Effector CD8-positive, alpha-beta T cell (primary cell): ENCODE data around the gene TSGA10.
"Not testable (repeated sequence)": the region's sequence is repeated elsewhere in the genome, so short reads cannot be mapped to it uniquely, and the experiment has no call there.

Experiments used
- DNase-seq: peaks from one replicate; lab custom pipeline; 2025; lab: John Stamatoyannopoulos, UW

TSGA10 gene

GRCh38 chr2:99153921-99154604 lies 679 bp downstream of the TSGA10 start:
- no peak for DNase-seq

DNA sequence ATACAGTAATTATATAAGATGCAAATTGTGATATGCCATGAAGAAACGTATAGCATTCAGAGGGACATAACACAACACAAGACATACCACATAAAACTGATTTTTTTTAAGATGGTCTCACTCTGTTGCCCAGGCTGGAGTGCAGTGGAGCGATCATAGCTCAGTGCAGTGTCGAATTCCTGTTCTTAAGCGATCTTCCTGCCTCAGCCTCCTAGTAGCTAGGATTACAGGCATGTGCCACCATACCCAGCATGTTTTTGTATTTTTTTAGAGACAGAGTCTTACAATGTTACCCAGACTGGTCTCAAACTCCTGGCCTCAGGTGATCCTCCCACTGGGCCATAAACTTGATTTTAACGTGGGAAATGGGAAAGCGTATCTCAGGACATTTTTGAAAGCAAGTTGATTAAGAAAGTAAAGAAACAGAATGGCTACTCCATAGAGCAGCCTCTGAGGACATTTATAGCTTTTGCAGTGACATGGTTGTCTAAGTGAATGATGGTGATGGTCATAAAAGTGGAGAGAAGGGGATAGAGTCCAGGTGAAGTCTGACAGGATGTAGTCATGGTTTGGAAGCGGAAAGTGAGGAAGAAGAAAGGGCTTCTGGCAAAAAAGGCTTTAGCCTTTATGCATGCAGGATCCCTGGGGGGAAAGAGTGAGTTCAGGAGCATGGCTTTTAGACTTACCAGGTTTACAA lies 2.4 kb downstream of the TSGA10 start:
- no peak for DNase-seq

DNA sequence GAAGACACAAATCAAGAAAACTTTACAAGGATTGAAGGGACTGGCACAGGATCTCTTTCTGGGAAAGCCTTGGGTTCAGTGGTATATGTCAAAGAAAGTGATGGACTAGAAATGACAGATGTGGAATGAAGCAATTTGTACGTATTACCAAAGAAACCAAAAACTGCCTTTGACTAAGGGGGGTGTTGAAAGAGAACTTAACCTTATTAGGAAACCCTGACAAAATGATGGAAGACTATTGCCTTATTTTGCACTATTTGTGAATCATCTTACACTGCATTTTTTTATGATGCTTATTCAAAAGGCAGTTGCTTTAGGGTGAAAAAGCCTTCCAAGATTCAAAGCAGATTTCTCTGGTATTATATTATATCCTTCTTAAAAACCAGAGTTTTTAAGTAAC lies 4.0 kb downstream of the TSGA10 start:
- DNase-seq: no peak

GRCh38 chr2:99141110-99142108 lies 13.3 kb downstream of the TSGA10 start, which contains the start of gene C2orf15:
TSS of gene C2orf15 (plus strand) at chr2:99141707. CDS start at chr2:99150559, 8,852 bp downstream.
- DNase-seq: peak; percentile 97

GRCh38 chr2:99140860-99141109 lies 14.0 kb downstream of the TSGA10 start:
- DNase-seq: no peak

DNA sequence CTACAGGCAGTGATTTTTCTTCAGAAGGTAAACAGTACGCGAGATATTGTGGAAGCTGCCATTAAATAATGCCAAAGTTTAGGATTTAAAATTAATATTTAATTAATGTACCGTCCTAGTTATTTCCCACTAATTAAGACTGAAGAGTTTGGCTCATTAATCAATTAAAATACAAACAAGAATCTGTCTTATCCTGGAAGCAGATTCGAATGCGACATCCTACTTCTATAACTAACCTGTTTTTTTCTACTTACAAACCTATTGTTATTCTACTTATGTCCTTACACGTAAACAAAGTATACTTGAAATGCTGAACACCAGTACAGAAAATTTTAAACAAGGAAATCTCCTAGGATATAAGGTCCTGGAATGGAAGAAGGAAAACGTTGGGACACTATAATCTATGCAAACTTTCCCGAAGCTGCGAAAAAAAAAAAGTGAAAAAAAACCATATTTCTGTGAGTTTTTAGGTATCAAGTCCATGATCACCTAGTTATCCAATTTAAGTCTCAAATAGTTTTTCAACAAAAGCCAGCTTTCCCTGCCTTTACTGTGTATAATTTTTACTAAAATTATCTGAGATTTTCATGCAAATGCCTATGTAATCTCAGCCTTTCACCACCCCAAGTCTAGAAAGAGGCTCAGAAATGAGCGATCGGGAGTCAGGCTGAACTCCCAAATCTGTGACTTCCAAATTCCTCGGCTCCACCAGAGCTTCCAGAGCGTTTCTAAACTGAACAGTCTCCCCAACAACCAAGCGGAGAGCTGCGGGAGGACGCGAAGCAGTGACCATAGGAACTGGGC lies 14.5 kb downstream of the TSGA10 start:
- DNase-seq: no peak

DNA sequence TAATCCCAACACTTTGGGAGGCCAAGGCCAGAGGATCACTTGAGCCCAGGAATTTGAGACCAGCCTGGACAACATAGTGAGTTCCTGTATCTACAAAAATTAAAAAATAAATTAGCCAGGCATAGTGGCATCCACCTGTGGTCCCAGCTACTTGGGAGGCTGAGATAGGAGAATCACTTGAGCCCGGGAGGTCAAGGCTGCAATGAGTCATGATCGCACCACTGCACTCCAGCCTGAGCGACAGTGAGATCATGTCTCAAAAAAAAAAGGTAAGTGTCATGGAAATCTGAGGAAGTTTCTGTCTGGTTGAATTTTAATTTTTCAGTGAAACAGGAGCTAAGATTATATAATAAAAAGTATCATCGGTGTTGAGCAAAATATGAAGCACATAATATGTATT lies 15.7 kb downstream of the TSGA10 start:
- no peak for DNase-seq

- not testable (repeated sequence) for DNase-seq
Observed at GRCh38 chr2:99135044-99135556, 19.6 kb downstream of the TSGA10 start.

GRCh38 chr2:99127981-99128380 lies 26.8 kb downstream of the TSGA10 start:
- no peak for DNase-seq

GRCh38 chr2:99112617-99113016 lies 42.1 kb downstream of the TSGA10 start:
- DNase-seq: no peak

- DNase-seq: no peak
Observed at GRCh38 chr2:99111945-99112344, 42.8 kb downstream of the TSGA10 start.

DNA sequence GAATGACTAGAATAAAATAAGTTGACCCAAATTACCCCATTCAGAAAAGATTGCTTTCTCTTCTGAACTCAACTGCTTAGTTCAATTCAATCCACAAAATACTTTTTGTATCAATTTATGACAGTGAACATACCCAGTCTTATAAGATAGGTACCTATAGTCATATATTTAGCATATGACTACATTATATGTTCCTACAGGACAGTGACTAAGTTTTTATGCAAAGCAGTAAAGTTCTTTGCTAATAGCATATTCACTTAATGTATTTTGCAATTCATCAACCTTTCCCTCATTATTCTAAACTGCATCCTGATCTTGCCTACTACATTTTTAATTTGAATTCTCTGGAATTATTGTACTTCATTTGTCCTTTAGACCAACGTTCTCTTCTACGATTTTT lies 43.5 kb downstream of the TSGA10 start:
- no peak for DNase-seq

- no peak for DNase-seq
Observed at GRCh38 chr2:99106913-99107312, 47.8 kb downstream of the TSGA10 start.

DNA sequence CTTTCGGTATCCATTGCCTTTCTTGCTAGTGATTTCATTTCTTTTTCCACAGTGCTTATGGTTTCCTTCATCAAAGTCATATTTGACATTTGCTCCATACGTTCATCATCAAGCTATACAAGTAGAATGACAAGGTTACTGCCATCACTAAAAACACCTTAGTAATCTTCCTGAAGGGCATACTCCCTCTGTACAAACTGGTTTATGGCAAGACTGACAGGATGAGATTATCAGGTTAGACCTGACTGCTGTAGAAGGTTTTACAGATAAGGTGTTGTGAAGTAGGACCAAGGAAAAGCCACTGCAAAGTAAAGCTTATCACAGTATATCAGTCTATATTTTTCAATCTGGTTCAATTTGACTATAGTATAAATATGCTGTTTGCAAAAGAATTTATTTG lies 50.7 kb downstream of the TSGA10 start:
- no peak for DNase-seq

DNA sequence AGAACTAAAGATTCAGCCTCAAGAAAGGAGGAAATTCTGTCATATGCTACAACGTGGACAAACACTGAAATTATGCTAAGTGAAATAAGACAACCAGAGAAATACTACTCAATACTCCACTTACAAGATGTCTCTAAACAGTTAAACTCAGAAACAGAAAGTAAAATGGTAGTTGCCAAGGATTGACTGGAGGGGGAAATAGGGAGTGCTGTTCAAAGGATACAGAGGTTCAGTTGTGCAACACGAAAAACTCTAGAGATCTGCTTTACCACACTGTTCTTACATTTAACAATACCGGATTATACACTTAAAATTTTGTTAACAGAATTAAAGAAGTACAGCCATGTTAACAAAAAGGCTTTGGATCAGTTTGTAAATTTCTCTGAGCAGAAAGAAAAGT lies 53.0 kb downstream of the TSGA10 start:
- DNase-seq: no peak

GRCh38 chr2:99096728-99097127 lies 58.0 kb downstream of the TSGA10 start:
- no peak for DNase-seq

DNA sequence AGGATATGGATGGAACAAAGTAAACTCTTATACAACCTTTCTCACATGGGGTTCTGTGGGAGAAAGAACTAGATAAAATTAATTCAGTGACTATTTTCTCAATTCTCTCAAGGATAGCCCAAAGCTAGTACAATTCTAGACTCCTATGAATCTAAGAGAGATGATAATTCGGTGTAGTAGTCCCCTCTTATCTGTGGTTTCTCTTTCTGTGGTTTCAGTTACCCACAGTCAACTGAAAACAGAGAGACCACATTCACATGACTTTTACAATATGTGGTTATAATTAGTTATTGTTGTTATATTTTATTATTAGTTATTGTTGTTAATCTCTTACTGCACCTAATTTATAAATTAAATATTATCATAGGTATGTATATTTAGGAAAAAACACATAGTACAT lies 66.7 kb downstream of the TSGA10 start:
- no peak for DNase-seq

DNA sequence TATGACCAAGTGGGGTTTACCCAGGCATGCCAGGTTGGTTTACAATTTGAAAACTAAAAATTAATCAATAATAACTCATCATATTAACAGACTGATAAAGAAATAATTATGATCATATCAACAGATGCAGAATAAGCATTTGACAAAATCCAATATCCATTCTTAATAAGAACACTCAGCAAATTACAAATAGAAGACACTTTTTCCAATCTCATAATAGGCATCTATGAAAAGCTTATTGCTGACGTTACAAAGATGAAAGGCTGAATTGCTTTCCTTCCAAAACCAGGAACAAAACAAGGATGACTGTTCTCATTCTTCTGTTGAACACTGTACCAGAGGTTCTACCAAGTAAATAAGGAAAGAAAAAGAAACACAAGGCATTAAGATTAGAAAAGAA lies 68.4 kb downstream of the TSGA10 start:
- no peak for DNase-seq

GRCh38 chr2:99085421-99085820 lies 69.3 kb downstream of the TSGA10 start:
- no peak for DNase-seq

DNA sequence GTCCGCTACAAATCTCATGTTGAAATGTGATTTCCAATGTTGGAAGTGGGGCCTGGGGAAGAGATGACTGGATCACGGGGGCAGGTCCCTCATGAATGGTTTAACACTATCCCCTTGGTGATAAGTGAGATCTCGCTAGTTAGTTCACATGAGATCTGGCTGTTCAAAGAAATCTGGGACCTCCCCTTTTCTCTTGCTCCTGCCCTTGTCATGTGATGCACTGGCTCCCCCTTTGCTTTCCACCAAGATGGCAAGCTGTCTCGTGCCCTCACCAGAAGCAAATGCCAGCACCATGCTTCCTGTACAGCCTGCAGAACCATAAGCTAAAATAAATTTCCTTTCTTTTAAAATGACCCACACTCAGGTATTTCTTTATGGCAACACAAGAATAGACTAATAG lies 70.5 kb downstream of the TSGA10 start:
- DNase-seq: no peak

- no peak for DNase-seq
Observed at GRCh38 chr2:99081891-99082290, 72.9 kb downstream of the TSGA10 start.

DNA sequence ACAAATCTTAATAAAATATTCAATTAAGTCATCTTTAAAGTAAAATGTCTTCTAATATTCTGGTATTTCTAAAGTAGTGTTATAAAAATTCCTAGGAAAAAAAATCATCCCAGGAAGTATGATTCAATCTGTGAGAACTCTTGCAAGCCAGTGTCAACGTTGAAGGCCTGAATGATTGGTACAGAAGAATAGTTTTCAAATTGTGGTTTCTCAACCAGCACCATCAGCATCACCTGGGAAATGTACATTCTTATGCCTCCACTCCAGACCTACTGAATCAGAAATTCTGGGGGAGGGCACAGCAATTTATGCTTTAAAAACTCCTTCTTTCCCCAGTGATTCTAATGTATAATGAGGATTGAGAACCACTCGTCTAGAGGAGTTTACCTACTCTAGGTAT lies 75.5 kb downstream of the TSGA10 start:
- no peak for DNase-seq
